Measurements from ENCODE around the gene IGFBP7. TPM values are rescaled to one million over a fixed set of nuclear protein-coding genes. Genes with fewer than 3 reads are reported as not detected.
A peak's percentile ranks its signal among the peaks of the same experiment; 100 is the strongest.

Gene IGFBP7
- total and polyA plus RNA-seq, 12 donors = 98.9 to 1,971 (median 554) TPM

DNA sequence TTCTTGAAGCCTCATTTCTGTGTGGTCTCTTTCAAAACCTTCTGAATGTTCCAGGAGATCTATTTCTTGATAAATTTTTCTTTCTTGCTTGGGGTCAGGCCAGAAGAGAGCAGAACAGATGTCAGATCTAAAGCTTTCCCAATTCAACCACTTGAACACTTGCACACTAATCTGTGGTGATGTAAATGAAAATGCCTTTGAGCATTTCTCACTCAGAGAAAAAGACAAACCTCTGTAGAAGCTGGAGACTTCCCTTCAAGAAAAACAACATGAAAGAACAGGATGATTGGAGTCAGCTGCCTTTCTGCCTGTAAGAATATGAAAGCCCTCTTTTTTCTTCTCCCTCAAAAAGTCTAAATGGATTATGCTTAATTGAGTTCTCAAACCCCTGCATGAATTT is 11.2 kb downstream of the IGFBP7 start:
- H3K4me1 ChIP-seq (replicated peaks in 1 of 2) = peaks cover 0 to 24% of the 10 kb centered on the region in 2 donors
- no peaks in the 10 kb centered on the region for H3K9me3 ChIP-seq (replicated peaks in 1 of 3)
- no peak for DNase-seq
- no peaks in the 10 kb centered on the region for H3K27me3 ChIP-seq
- TF ChIP-seq POLR2A (IDR thresholded peaks at IDR 0.05) = no peak
- TF ChIP-seq, protein P1, sequence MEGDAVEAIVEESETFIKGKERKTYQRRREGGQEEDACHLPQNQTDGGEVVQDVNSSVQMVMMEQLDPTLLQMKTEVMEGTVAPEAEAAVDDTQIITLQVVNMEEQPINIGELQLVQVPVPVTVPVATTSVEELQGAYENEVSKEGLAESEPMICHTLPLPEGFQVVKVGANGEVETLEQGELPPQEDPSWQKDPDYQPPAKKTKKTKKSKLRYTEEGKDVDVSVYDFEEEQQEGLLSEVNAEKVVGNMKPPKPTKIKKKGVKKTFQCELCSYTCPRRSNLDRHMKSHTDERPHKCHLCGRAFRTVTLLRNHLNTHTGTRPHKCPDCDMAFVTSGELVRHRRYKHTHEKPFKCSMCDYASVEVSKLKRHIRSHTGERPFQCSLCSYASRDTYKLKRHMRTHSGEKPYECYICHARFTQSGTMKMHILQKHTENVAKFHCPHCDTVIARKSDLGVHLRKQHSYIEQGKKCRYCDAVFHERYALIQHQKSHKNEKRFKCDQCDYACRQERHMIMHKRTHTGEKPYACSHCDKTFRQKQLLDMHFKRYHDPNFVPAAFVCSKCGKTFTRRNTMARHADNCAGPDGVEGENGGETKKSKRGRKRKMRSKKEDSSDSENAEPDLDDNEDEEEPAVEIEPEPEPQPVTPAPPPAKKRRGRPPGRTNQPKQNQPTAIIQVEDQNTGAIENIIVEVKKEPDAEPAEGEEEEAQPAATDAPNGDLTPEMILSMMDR (IDR thresholded peaks at IDR 0.05) = no peak
- no peaks in the 10 kb centered on the region for H3K36me3 ChIP-seq (replicated peaks in 1 of 2)
- intact Hi-C loops (cut with DNase I) = no loop called here
- peak overlapping the region in 2 of 5 donors; percentile 46 to 73 for H3K27ac ChIP-seq
- no peak overlapping the region for H3K4me3 ChIP-seq

DNA sequence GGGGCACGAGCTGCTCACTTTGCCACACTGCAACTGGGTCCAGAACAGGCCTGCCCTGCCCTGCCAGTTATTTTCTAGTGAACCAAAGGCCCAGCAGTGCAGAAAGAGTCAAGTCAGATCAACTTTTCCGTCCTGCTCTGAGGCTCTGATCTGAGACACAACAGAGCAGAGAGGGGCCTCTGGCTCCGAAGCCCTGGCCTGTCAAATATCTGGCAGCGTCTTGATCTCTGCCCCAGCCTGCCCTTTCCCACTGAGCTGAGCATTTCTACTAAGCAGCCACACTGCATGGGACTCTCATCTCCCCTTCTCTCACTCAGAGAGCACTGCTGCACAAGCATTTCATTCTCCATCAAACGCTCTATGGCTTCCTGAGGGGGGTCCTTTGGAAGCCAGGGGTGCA is 11.8 kb downstream of the IGFBP7 start:
- Histone ChIP-seq H3K9me3 (replicated peaks in 1 of 3) (no peaks in the 10 kb centered on the region), H3K27me3 (no peaks in the 10 kb centered on the region), H3K4me3 (no peak overlapping the region), H3K4me1 (replicated peaks in 1 of 2) (peaks cover 0 to 24% of the 10 kb centered on the region in 2 donors), H3K27ac (peak overlapping the region in 2 of 5 donors; percentile 70 to 73), H3K36me3 (replicated peaks in 1 of 2) (no peaks in the 10 kb centered on the region)
- DNase-seq = no peak
- intact Hi-C loops (cut with DNase I) = no loop called here
- 51 to 64% (median 58%) methylated on average over 4 to 5 of the region's 5 CpGs for WGBS, 4 donors
- TF ChIP-seq, protein P1 (IDR thresholded peaks at IDR 0.05) = no peak
- TF ChIP-seq POLR2A (IDR thresholded peaks at IDR 0.05) = no peak

DNA sequence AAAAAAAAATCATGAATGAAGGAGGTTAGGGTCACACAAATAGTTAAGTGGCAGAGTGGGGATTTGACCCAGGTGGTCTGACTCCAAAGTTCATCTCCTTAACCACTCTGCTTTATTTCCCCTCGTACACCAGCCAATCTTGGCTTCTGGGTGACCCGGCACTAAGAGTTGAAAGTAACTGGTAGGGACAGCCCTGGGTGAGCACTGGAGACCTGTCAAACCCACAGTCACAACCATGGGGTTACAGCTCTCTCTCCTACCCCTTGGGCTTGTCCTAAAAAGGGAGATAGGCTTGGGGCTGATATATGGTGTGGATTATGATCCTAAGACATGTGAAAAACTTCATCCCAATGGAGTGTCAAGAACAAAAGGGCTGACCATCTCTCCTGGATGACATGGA is 12.5 kb downstream of the IGFBP7 start:
- Histone ChIP-seq H3K36me3 (replicated peaks in 1 of 2) (no peaks in the 10 kb centered on the region), H3K9me3 (replicated peaks in 1 of 3) (no peaks in the 10 kb centered on the region), H3K4me1 (replicated peaks in 1 of 2) (peaks cover 0 to 24% of the 10 kb centered on the region in 2 donors), H3K27me3 (no peaks in the 10 kb centered on the region), H3K27ac (peak overlapping the region in 2 of 5 donors; percentile 70 to 73), H3K4me3 (no peak overlapping the region)
- intact Hi-C loops (cut with DNase I) = no loop called here
- WGBS, 4 donors = 74 to 79% (median 75%) methylated on average over 2 of the region's 2 CpGs
- no peak for DNase-seq
- no peak for TF ChIP-seq POLR2A (IDR thresholded peaks at IDR 0.05)
- TF ChIP-seq, protein P1 (IDR thresholded peaks at IDR 0.05) = no peak

DNA sequence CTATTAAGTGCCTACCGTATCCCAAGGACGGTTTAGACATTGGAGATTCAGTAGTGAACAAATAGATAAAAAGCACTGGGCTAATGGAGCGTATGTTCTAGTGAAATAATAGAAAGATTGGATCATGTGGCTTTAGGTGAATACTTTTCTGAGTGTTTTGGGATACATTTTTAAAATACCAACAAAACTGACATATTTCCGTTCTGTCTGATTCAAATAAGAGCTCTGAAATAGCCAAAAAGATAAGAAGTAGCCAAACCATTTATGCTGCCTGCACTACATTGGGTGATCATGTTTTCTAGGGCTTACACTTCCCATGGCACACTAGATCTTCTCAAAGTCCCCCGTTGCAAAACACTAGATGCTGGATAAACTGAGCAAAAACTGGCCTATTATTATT is 14.2 kb downstream of the IGFBP7 start:
- Histone ChIP-seq H3K9me3 (replicated peaks in 1 of 3) (no peaks in the 10 kb centered on the region), H3K36me3 (replicated peaks in 1 of 2) (no peaks in the 10 kb centered on the region), H3K27me3 (no peaks in the 10 kb centered on the region), H3K27ac (peak overlapping the region in 2 of 5 donors; percentile 32 to 62), H3K4me1 (replicated peaks in 1 of 2) (peaks cover 0 to 19% of the 10 kb centered on the region in 2 donors), H3K4me3 (no peak overlapping the region)
- no peak for DNase-seq
- intact Hi-C loops (cut with DNase I) = no loop called here
- no peak for TF ChIP-seq POLR2A (IDR thresholded peaks at IDR 0.05)
- TF ChIP-seq, protein P1 (IDR thresholded peaks at IDR 0.05) = no peak
- WGBS, 4 donors = 44 to 53% (median 49%) methylated on average over 5 of the region's 5 CpGs

Data from adrenal gland (tissue), 12 donors.